Stromal cell of bone marrow (primary cell): ENCODE results near the gene PRKCA.
"Not testable (repeated sequence)": the region's sequence is repeated elsewhere in the genome, so short reads cannot be mapped to it uniquely, and the experiment has no call there.

Experiments
- DNase-seq: peaks from one replicate; pipeline ENCODE4 v3.0.0-alpha.2; 2012; ENCODE audit warnings: low read depth

Gene PRKCA

GRCh38 chr17:66578781-66579489, 276.5 kb downstream of the PRKCA start:
- DNase-seq, result no peak

GRCh38 chr17:66579556-66579955, 277.1 kb downstream of the PRKCA start:
- DNase-seq, result no peak

GRCh38 chr17:66580184-66580955, 278.0 kb downstream of the PRKCA start:
- peak; percentile 27 for DNase-seq

GRCh38 chr17:66580956-66581391, 278.6 kb downstream of the PRKCA start:
- no peak for DNase-seq

- DNase-seq, result no peak
Observed at GRCh38 chr17:66582373-66583111, 280.1 kb downstream of the PRKCA start.

- DNase-seq, result no peak
Observed at GRCh38 chr17:66583112-66583748, 280.8 kb downstream of the PRKCA start.

GRCh38 chr17:66584927-66585326, 282.5 kb downstream of the PRKCA start:
- DNase-seq, result no peak

GRCh38 chr17:66585472-66585871, 283.1 kb downstream of the PRKCA start:
- no peak for DNase-seq

GRCh38 chr17:66589892-66590291, 287.5 kb downstream of the PRKCA start:
- no peak for DNase-seq

GRCh38 chr17:66593116-66593515, 290.7 kb downstream of the PRKCA start:
- DNase-seq, result no peak

- no peak for DNase-seq
Observed at GRCh38 chr17:66595893-66596292, 293.5 kb downstream of the PRKCA start.

- no peak for DNase-seq
Observed at GRCh38 chr17:66602659-66603384, 300.4 kb downstream of the PRKCA start.

- DNase-seq, result no peak
Observed at GRCh38 chr17:66604376-66604775, 302.0 kb downstream of the PRKCA start.

- DNase-seq, result no peak
Observed at GRCh38 chr17:66605541-66605940, 303.1 kb downstream of the PRKCA start.

GRCh38 chr17:66610361-66611133, 308.1 kb downstream of the PRKCA start:
- DNase-seq, result no peak

GRCh38 chr17:66611397-66611796, 309.0 kb downstream of the PRKCA start:
- DNase-seq, result no peak

GRCh38 chr17:66612993-66613392, 310.6 kb downstream of the PRKCA start:
- no peak for DNase-seq

GRCh38 chr17:66614469-66614868, 312.1 kb downstream of the PRKCA start:
- no peak for DNase-seq

GRCh38 chr17:66619206-66619605, 316.8 kb downstream of the PRKCA start:
- DNase-seq, result no peak

- no peak for DNase-seq
Observed at GRCh38 chr17:66620528-66620927, 318.1 kb downstream of the PRKCA start.

GRCh38 chr17:66624630-66625029, 322.2 kb downstream of the PRKCA start:
- DNase-seq, result not testable (repeated sequence)
